Kidney epithelial cell (primary cell): ENCODE results near the gene KIF20B. TPM values are rescaled to one million over a fixed set of nuclear protein-coding genes. Genes with fewer than 3 reads are reported as not detected.

Experiments
- DNase-seq: peaks from one replicate; pipeline ENCODE4 v3.0.0-alpha.2; 2010; ENCODE audit warnings: low read depth
- H3K27me3 ChIP-seq: 2 replicates; pipeline ENCODE4 v1.6.0; 2011; ENCODE audit warnings: low read length; ENCODE audit not compliant: control insufficient read depth, insufficient read depth
- H3K36me3 ChIP-seq: 2 replicates; pipeline ENCODE4 v1.5.1; 2011; ENCODE audit warnings: low read length; ENCODE audit not compliant: control insufficient read depth, insufficient read depth
- H3K4me3 ChIP-seq: 2 replicates; pipeline ENCODE4 v1.5.1; 2011; ENCODE audit warnings: low read depth, mild to moderate bottlenecking, control low read depth, low read length
- CTCF ChIP-seq: IDR thresholded peaks from 2 replicates; pipeline ENCODE4 v1.5.1; 2011; ENCODE audit warnings: mild to moderate bottlenecking, moderate library complexity, low read length, control low read depth, inconsistent platforms; ENCODE audit not compliant: insufficient read depth, poor library complexity, severe bottlenecking
- total RNA-seq: library from RNA; depleted of rRNA; stranded (reverse); fragments of >200 nt; gene quantifications from 2 replicates; pipeline ENCODE4 v1.2.3, GENCODE V29; 2015

KIF20B gene
- total RNA-seq = 3.6 and 4.4 TPM in 2 replicates

- TF ChIP-seq CTCF = peak; percentile 55
These were observed at the start of gene KIF20B for GRCh38 chr10:89701242-89702120. TSS of gene KIF20B (plus strand) at chr10:89701590. CDS start at chr10:89705295, 3,705 bp downstream.

DNA sequence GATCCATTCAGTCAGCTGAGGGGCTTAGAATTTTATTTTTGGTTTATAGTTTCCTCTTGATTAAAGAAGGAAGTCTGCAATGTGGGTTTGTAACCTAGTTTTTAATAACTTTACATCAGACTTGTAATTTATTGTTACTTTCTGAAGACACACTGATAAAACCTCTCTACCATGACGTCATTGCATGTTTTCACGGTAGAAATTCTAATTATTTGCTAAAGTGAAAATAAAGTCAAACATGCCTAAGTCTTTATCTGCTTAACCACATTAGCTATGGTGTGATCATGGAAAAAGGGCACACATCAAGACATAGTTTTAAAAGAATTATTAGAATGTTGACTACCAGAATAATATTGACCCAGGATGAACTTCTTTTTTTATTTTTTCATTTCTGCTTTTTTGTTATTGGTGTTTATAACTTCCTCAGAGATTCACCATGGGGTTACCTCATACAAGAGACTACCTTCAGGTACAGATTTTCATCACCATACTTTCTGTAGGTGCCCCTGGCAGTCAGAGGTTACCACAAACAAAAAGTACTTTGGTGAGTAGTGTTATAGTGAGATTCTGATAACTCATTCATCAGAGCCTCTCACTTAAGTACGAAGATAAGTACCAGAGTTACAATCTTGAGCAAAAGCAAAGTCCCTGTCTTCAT, 49.3 kb upstream of the KIF20B start:
- Histone ChIP-seq H3K27me3 (no peaks in the 10 kb centered on the region), H3K36me3 (no peaks in the 10 kb centered on the region), H3K4me3 (no peak overlapping the region)
- no peak for DNase-seq
- TF ChIP-seq CTCF = no peak

More at GRCh38 chr10:89701242-89702120, at the start of gene KIF20B:
- Histone ChIP-seq H3K27me3 (no peaks in the 10 kb centered on the region), H3K4me3 (peak within 1 kb of the TSS; percentile 91), H3K36me3 (no peaks in the 10 kb centered on the region)
- DNase-seq = peak; percentile 86

DNA sequence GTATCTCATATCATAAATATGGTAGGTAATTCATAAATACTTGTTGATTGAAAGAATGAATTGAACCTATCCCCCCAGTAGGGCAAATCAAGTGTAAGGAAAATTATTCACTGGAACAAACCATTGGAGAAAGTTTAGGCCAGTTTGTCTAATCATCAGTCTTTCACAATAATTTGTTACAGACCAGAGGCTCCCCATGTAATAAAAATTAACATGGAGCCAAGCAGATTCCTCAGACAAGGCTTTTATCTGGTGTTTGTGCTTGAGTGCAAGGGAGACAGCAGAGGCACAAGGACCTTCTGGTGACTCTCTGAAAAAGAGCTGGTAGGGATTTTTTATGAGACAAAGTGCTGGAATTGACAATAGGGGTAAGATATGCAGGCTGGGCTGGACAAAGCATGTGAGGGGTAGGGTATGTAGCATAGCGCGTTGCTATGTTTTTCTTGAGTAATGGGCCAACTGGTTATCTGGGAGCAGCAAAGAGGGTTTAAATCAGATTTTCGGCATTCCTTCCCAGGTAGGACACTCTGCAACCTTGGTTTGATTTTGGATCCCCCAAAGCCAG, 48.5 kb upstream of the KIF20B start:
- H3K4me3 ChIP-seq = no peak overlapping the region
- no peak for TF ChIP-seq CTCF
- no peaks in the 10 kb centered on the region for H3K27me3 ChIP-seq

DNA sequence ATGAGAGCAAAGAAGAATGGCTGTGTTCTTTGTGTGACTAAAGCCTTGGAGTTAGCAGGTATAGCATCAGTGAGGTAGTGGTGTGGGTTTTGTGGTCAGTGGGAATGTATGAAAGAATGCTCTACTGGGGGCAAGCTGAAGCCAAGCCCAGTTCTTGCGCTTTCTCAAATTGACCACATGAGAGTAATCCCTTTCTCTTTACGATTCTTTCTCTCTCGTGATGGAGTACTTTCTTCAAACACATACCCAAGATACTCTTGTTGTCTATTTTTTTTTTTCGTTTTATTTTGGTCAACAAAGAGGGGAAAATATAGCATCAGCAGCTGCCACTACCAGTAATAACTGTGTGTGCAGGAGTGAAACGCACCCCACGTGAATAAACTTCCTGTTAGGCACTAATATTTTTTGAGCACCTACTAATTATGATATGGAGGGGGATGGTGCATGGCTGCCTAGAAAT, 48.0 kb upstream of the KIF20B start:
- Histone ChIP-seq H3K4me3 (no peak overlapping the region), H3K27me3 (no peaks in the 10 kb centered on the region), H3K36me3 (no peaks in the 10 kb centered on the region)
- DNase-seq = peak; percentile 92
- no peak for TF ChIP-seq CTCF

More for the DNA sequence above, 48.5 kb upstream of the KIF20B start:
- no peak for DNase-seq
- no peaks in the 10 kb centered on the region for H3K36me3 ChIP-seq

DNA sequence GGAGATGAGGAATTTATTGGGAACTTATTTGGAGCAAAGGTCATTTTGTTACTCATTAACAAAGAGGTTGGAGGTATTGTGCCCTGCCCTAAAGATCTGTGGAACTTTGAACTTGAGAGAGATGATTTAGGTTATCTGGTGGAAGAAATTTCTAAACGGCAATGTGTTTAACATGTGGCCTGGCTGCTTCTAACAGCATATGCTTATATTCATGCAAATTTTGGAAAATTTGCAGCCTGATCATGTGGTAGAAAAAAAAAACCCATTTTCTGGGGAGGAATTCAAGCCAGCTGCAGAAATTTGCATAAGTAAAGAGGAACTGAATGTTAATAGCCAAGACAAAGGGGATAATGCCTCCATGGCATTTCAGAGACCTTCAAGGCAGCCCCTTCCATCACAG, 45.7 kb upstream of the KIF20B start:
- no peak for TF ChIP-seq CTCF
- no peak for DNase-seq
- Histone ChIP-seq H3K4me3 (no peak overlapping the region), H3K27me3 (no peaks in the 10 kb centered on the region), H3K36me3 (no peaks in the 10 kb centered on the region)
